Measurements from ENCODE around the gene NELL1. TPM values are rescaled to one million over a fixed set of nuclear protein-coding genes. Genes with fewer than 3 reads are reported as not detected.

NELL1 gene
- total RNA-seq, 4 donors from 2014 or later, result not detected

- ATAC-seq (no peak), DNase-seq (no peak)
- H3K27ac ChIP-seq, result no peak overlapping the region
- H3K9me3 ChIP-seq, result no peaks in the 10 kb centered on the region
- intact Hi-C loops (cut with DNase I; ENCODE audit: low total_unique reads) (no loop called here), in situ Hi-C loops (cut with MboI; ENCODE audit: low sequenced_read_pairs in 4 of 4) (no loop called here)
- no peaks in the 10 kb centered on the region for H3K4me1 ChIP-seq
- H3K36me3 ChIP-seq, result no peaks in the 10 kb centered on the region
- no peak overlapping the region for H3K4me3 ChIP-seq
- TF ChIP-seq, protein P1, sequence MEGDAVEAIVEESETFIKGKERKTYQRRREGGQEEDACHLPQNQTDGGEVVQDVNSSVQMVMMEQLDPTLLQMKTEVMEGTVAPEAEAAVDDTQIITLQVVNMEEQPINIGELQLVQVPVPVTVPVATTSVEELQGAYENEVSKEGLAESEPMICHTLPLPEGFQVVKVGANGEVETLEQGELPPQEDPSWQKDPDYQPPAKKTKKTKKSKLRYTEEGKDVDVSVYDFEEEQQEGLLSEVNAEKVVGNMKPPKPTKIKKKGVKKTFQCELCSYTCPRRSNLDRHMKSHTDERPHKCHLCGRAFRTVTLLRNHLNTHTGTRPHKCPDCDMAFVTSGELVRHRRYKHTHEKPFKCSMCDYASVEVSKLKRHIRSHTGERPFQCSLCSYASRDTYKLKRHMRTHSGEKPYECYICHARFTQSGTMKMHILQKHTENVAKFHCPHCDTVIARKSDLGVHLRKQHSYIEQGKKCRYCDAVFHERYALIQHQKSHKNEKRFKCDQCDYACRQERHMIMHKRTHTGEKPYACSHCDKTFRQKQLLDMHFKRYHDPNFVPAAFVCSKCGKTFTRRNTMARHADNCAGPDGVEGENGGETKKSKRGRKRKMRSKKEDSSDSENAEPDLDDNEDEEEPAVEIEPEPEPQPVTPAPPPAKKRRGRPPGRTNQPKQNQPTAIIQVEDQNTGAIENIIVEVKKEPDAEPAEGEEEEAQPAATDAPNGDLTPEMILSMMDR (IDR thresholded peaks at IDR 0.05 in 4 of 5, conservative IDR thresholded peaks at IDR 0.05 in 1 of 5), result no peak
- TF ChIP-seq POLR2A (IDR thresholded peaks at IDR 0.05), result no peak
- no peaks in the 10 kb centered on the region for H3K27me3 ChIP-seq
These were observed 265.1 kb downstream of the NELL1 start for GRCh38 chr11:20934516-20934915.

DNA sequence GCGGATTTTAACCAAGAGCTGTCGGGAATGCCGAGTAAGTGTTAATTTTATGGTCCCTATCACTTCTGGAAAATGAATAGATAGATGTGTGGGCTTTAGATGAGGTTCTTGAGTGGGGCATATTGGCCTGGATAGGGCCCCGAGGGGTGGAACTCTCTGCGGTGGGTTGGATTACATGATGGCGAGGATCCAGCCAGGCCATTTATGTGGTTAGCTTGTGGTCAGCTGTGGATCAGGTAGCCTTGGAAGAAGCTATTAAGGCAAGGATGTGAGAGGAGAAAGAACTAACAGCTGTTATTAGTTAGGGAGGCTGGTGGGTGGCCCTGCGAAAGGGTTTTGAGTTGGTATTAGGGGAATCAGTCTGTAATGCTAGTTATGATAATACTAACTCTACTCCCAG is 268.4 kb downstream of the NELL1 start:
- no peak for DNase-seq
- Histone ChIP-seq H3K36me3 (no peaks in the 10 kb centered on the region), H3K27ac (no peak overlapping the region), H3K9me3 (no peaks in the 10 kb centered on the region), H3K4me3 (no peak overlapping the region), H3K4me1 (no peaks in the 10 kb centered on the region), H3K27me3 (no peaks in the 10 kb centered on the region)
- intact Hi-C loops (cut with DNase I; ENCODE audit: low total_unique reads), result no loop called here
- ATAC-seq, result no peak
- in situ Hi-C loops (cut with MboI; ENCODE audit: low sequenced_read_pairs in 4 of 4), result no loop called here
- TF ChIP-seq POLR2A (IDR thresholded peaks at IDR 0.05), result no peak
- TF ChIP-seq, protein P1 (IDR thresholded peaks at IDR 0.05 in 4 of 5, conservative IDR thresholded peaks at IDR 0.05 in 1 of 5), result no peak

DNA sequence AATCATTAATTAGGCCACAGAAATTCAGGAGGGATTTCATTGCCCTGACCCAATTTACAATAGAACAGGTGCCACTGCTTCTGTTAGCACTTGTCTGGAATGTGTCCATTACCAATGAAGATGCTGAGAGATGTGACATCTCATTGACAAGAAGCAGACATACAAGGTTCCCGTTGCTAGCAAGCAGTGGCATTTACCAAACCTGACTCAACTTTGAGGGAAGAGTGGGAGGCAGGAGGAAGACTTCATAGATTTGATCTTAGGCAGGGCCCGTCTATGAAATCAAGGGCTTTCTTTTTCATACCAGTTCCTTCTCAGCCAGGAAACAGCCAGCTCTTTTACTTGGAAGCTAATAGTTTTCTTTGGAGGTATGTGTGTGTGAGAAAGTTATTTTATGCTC is 280.2 kb downstream of the NELL1 start:
- Histone ChIP-seq H3K27ac (no peak overlapping the region), H3K9me3 (no peaks in the 10 kb centered on the region), H3K27me3 (no peaks in the 10 kb centered on the region), H3K36me3 (no peaks in the 10 kb centered on the region), H3K4me3 (no peak overlapping the region), H3K4me1 (no peaks in the 10 kb centered on the region)
- in situ Hi-C loops (cut with MboI; ENCODE audit: low sequenced_read_pairs in 4 of 4) (no loop called here), intact Hi-C loops (cut with DNase I; ENCODE audit: low total_unique reads) (no loop called here)
- no peak for DNase-seq
- no peak for ATAC-seq
- TF ChIP-seq POLR2A (IDR thresholded peaks at IDR 0.05), result no peak
- TF ChIP-seq, protein P1 (IDR thresholded peaks at IDR 0.05 in 4 of 5, conservative IDR thresholded peaks at IDR 0.05 in 1 of 5), result no peak

DNA sequence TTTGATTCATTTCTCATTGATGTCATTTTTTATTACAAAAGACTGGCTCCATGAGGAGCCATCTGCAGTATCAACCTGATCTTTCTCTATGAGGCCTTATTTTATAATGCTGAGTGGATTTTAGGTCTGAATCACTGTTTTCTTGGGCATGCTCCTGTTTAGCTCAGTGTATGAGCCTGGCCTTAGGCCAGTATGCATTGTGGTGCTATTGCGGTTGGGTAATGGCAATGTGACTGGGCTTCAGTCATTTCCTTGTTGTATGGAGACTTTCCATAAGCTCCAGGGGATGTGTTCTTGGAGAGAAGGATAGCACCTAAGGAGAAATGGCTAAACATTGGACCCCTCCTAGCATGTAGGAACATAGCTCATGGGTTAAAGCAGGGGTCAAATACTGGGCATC is 293.2 kb downstream of the NELL1 start:
- intact Hi-C loops (cut with DNase I; ENCODE audit: low total_unique reads), result no loop called here
- DNase-seq (no peak), ATAC-seq (no peak)
- H3K4me3 ChIP-seq, result no peak overlapping the region
- no peaks in the 10 kb centered on the region for H3K4me1 ChIP-seq
- no peaks in the 10 kb centered on the region for H3K9me3 ChIP-seq
- H3K27me3 ChIP-seq, result no peaks in the 10 kb centered on the region
- H3K36me3 ChIP-seq, result no peaks in the 10 kb centered on the region
- TF ChIP-seq, protein P1 (IDR thresholded peaks at IDR 0.05 in 4 of 5, conservative IDR thresholded peaks at IDR 0.05 in 1 of 5), result no peak
- no peak for TF ChIP-seq POLR2A (IDR thresholded peaks at IDR 0.05)
- H3K27ac ChIP-seq, result no peak overlapping the region
- in situ Hi-C loops (cut with MboI; ENCODE audit: low sequenced_read_pairs in 4 of 4), result no loop called here

DNA sequence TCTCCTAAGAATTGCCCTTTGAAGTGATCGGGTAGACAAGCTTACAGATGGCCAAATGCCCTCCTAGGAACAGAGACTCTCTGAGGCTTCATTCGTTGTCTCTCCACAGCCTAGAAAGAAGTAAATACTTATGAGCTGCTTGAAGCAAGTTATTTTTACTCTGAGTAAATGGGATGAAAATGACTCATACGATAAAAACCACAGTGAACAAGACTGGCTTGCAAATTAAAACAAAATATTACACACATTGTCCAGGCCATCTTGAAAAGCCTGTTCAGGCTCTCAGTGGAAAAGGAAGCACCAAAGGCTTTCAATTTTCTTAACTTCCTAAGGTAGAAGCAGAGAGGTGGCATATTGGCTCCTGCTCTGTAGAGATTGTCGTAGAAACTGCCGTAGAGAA is 294.2 kb downstream of the NELL1 start:
- Histone ChIP-seq H3K9me3 (no peaks in the 10 kb centered on the region), H3K4me3 (no peak overlapping the region), H3K4me1 (no peaks in the 10 kb centered on the region), H3K27me3 (no peaks in the 10 kb centered on the region), H3K36me3 (no peaks in the 10 kb centered on the region), H3K27ac (no peak overlapping the region)
- intact Hi-C loops (cut with DNase I; ENCODE audit: low total_unique reads), result no loop called here
- TF ChIP-seq, protein P1 (IDR thresholded peaks at IDR 0.05 in 4 of 5, conservative IDR thresholded peaks at IDR 0.05 in 1 of 5), result no peak
- TF ChIP-seq POLR2A (IDR thresholded peaks at IDR 0.05), result no peak
- in situ Hi-C loops (cut with MboI; ENCODE audit: low sequenced_read_pairs in 4 of 4), result no loop called here
- ATAC-seq (no peak), DNase-seq (no peak)
